ENCODE measurements around the gene MYO1F. TPM values are rescaled to one million over a fixed set of nuclear protein-coding genes. Genes with fewer than 3 reads are reported as not detected.
"Not testable (repeated sequence)": the region's sequence is repeated elsewhere in the genome, so short reads cannot be mapped to it uniquely, and the experiment has no call there.

The MYO1F gene
- total RNA-seq, 1 donor from 2014 or later = 7.8 TPM

DNA sequence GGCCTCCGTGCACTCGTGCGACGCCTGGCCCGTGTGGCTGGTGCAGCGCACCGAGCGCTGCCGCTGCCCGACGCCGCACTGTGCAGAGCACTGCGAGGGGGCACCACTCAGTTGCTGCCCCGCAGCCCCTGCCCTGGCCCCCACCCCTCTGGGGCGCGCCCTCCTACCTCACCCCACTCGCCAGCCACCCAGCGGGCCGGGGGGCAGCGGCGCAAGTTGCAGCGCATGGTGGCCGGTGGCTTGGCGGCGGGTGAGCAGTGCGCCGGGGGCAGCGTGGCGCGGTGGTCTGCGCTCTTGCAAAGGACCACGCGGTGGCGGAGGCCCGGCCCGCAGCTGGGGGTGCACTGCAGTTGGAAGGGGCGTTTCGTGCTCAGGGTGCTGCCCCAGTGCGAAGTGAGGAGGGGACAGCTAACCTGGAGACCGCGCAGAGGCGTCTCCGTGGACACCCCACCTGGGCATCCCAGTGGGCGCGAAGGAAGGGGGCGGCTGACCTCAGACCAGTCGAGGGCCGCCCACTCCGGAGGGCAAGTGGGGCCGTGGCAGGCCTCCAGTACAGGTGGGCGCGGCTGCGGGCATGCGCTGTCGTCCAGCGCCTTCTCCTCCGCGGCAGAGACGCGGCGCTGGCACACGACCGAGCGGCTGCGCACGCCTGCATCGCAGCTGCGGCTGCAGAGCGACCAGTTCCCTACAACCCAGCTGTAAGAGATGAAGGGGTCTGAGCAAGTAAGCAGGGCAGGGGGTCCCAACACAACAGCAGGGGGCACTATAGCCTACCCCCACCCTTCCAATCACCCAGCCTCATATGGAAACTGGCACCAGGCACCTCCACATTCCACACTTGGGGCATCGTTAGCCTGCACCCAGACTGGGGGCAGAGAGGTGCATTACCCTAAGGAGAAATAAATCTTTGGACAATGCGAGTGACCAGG lies 8.0 kb upstream of the MYO1F start:
- Histone ChIP-seq H3K9me3 (ENCODE audit: control insufficient read depth in 3 of 3, low read length in 3 of 3) (no peaks in the 10 kb centered on the region), H3K36me3 (ENCODE audit: control insufficient read depth in 3 of 3, insufficient read depth in 3 of 3, low read length in 3 of 3) (peaks cover 0 to 2% (median 0%) of the 10 kb centered on the region in 3 donors), H3K4me3 (ENCODE audit: low read length in 3 of 3) (no peak overlapping the region), H3K27ac (ENCODE audit: low read depth, low read length) (no peak overlapping the region), H3K4me1 (ENCODE audit: control insufficient read depth in 3 of 3, insufficient read depth in 3 of 3, low read length in 3 of 3) (no peaks in the 10 kb centered on the region), H3K9ac (ENCODE audit: low read depth in 1 of 3, low read length in 3 of 3) (no peak overlapping the region), H3K27me3 (ENCODE audit: control insufficient read depth in 3 of 3, insufficient read depth in 3 of 3, low read length in 3 of 3) (no peaks in the 10 kb centered on the region)

DNA sequence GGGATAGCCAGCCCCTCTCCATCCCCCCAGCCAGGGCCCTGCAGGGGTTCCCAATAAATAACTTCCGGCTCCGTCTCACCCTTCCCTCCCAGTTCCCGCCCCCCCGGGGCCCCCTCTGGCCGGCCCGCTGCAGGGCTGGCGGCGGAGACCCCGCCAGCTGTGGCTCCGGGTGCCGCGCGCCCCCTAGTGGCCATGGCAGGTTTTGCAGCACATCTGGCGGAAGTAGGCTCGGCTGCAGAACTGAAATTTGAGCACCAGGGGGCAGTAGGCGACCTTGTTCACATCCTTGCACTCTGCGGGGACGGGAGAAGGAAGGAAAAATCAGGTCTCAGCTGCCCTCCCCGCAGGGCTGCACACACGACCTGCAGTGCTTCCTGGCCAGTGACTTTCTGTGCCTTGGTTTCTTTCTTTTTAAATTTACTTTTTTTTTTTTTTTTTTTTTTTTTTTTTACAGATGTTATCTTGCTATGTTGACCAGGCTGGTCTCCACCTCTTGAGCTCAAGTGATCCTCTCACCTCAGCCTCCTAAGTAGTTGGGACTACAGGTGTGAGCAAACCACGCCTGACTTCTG lies 3.6 kb upstream of the MYO1F start:
- Histone ChIP-seq H3K9ac (ENCODE audit: low read depth in 1 of 3, low read length in 3 of 3) (no peak overlapping the region), H3K27ac (ENCODE audit: low read depth, low read length) (no peak overlapping the region), H3K4me3 (ENCODE audit: low read length in 3 of 3) (no peak overlapping the region), H3K36me3 (ENCODE audit: control insufficient read depth in 3 of 3, insufficient read depth in 3 of 3, low read length in 3 of 3) (no peaks in the 10 kb centered on the region), H3K4me1 (ENCODE audit: control insufficient read depth in 3 of 3, insufficient read depth in 3 of 3, low read length in 3 of 3) (peaks cover 0 to 3% (median 0%) of the 10 kb centered on the region in 3 donors), H3K27me3 (ENCODE audit: control insufficient read depth in 3 of 3, insufficient read depth in 3 of 3, low read length in 3 of 3) (peaks cover 6 to 22% (median 17%) of the 10 kb centered on the region in 3 donors), H3K9me3 (ENCODE audit: control insufficient read depth in 3 of 3, low read length in 3 of 3) (no peaks in the 10 kb centered on the region)

GRCh38 chr19:8578642-8579265 lies 1.5 kb upstream of the MYO1F start:
- Histone ChIP-seq H3K36me3 (ENCODE audit: control insufficient read depth in 3 of 3, insufficient read depth in 3 of 3, low read length in 3 of 3) (no peaks in the 10 kb centered on the region), H3K27me3 (ENCODE audit: control insufficient read depth in 3 of 3, insufficient read depth in 3 of 3, low read length in 3 of 3) (peaks cover 6 to 23% (median 17%) of the 10 kb centered on the region in 3 donors), H3K27ac (ENCODE audit: low read depth, low read length) (no peak overlapping the region), H3K9me3 (ENCODE audit: control insufficient read depth in 3 of 3, low read length in 3 of 3) (no peaks in the 10 kb centered on the region), H3K4me3 (ENCODE audit: low read length in 3 of 3) (no peak overlapping the region), H3K4me1 (ENCODE audit: control insufficient read depth in 3 of 3, insufficient read depth in 3 of 3, low read length in 3 of 3) (peaks cover 0 to 3% (median 0%) of the 10 kb centered on the region in 3 donors), H3K9ac (ENCODE audit: low read depth in 1 of 3, low read length in 3 of 3) (no peak overlapping the region)

DNA sequence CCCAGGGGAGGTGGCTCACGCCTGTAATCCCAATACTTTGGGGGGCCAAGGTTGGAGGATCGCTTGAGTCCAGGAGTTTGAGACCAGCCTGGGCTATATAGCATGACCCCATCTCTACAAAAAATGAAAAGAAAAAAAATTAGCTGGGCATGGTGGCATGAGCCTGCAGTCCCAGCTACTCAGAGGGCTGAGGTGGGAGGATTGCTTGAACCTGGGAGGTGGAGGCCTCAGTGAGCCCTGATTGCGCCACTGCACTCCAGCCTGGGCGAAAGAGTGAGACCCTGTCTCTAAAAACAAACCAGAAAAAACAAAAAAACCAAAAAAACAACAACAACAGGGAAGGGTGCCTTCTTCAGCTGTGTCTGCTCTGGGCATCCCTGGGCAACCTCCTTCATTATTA lies 499 bp upstream of the MYO1F start:
- H3K4me3 ChIP-seq (ENCODE audit: low read length in 3 of 3) = no peak overlapping the region
- peaks cover 0 to 3% (median 0%) of the 10 kb centered on the region in 3 donors for H3K4me1 ChIP-seq (ENCODE audit: control insufficient read depth in 3 of 3, insufficient read depth in 3 of 3, low read length in 3 of 3)
- no peaks in the 10 kb centered on the region for H3K9me3 ChIP-seq (ENCODE audit: control insufficient read depth in 3 of 3, low read length in 3 of 3)
- H3K36me3 ChIP-seq (ENCODE audit: control insufficient read depth in 3 of 3, insufficient read depth in 3 of 3, low read length in 3 of 3) = no peaks in the 10 kb centered on the region
- H3K9ac ChIP-seq (ENCODE audit: low read depth in 1 of 3, low read length in 3 of 3) = no peak overlapping the region
- peaks cover 6 to 23% (median 17%) of the 10 kb centered on the region in 3 donors for H3K27me3 ChIP-seq (ENCODE audit: control insufficient read depth in 3 of 3, insufficient read depth in 3 of 3, low read length in 3 of 3)
- H3K27ac ChIP-seq (ENCODE audit: low read depth, low read length) = no peak overlapping the region

DNA sequence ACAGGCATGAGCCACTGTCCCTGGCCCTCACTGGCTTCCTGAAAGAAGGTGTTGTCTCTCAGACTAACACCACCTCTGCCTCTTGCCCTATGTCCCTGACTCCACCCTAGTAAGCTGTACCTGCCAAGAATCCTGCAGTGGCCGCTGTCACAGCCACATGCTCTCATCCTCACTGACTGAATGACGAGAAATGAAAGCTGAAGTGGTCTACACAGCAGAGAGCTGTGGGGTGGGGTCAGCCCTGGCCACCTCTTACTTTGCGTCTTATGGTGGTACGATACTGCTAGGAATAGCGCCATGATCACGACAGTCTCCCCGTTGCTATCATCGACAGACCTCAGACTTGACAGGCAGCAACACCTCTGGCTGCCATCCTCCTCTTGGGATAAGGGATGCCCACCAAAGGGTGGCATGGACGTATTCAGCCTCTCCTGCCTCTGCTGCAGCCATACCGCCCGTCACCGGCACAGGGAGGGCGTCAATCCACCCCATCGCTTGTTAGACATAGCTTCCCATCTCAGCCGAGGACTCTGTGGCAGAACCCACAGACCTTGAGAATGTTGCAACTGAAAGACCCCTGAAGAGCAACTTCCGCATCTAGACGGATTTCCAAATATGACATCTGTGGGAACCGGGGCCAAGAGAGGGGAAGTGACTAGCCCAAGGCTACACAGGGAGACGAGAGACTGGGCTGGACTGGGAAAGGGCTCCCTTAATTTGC lies 809 bp downstream of the MYO1F start:
- Histone ChIP-seq H3K36me3 (ENCODE audit: control insufficient read depth in 3 of 3, insufficient read depth in 3 of 3, low read length in 3 of 3) (no peaks in the 10 kb centered on the region), H3K9me3 (ENCODE audit: control insufficient read depth in 3 of 3, low read length in 3 of 3) (no peaks in the 10 kb centered on the region), H3K4me1 (ENCODE audit: control insufficient read depth in 3 of 3, insufficient read depth in 3 of 3, low read length in 3 of 3) (peaks cover 0 to 3% (median 0%) of the 10 kb centered on the region in 3 donors), H3K27ac (ENCODE audit: low read depth, low read length) (no peak overlapping the region), H3K27me3 (ENCODE audit: control insufficient read depth in 3 of 3, insufficient read depth in 3 of 3, low read length in 3 of 3) (peaks cover 6 to 23% (median 17%) of the 10 kb centered on the region in 3 donors), H3K4me3 (ENCODE audit: low read length in 3 of 3) (peak overlapping the region; percentile 29 to 59 (median 51)), H3K9ac (ENCODE audit: low read depth in 1 of 3, low read length in 3 of 3) (no peak overlapping the region)

- peaks cover 6 to 23% (median 17%) of the 10 kb centered on the region in 3 donors for H3K27me3 ChIP-seq (ENCODE audit: control insufficient read depth in 3 of 3, insufficient read depth in 3 of 3, low read length in 3 of 3)
- H3K9me3 ChIP-seq (ENCODE audit: control insufficient read depth in 3 of 3, low read length in 3 of 3) = no peaks in the 10 kb centered on the region
- no peaks in the 10 kb centered on the region for H3K36me3 ChIP-seq (ENCODE audit: control insufficient read depth in 3 of 3, insufficient read depth in 3 of 3, low read length in 3 of 3)
- peaks cover 0 to 3% (median 0%) of the 10 kb centered on the region in 3 donors for H3K4me1 ChIP-seq (ENCODE audit: control insufficient read depth in 3 of 3, insufficient read depth in 3 of 3, low read length in 3 of 3)
- H3K27ac ChIP-seq (ENCODE audit: low read depth, low read length) = no peak overlapping the region
- H3K4me3 ChIP-seq (ENCODE audit: low read length in 3 of 3) = peak overlapping the region in 2 of 3 donors; percentile 43 to 51
- no peak overlapping the region for H3K9ac ChIP-seq (ENCODE audit: low read depth in 1 of 3, low read length in 3 of 3)
Observed at GRCh38 chr19:8575467-8575997, 1.7 kb downstream of the MYO1F start.

DNA sequence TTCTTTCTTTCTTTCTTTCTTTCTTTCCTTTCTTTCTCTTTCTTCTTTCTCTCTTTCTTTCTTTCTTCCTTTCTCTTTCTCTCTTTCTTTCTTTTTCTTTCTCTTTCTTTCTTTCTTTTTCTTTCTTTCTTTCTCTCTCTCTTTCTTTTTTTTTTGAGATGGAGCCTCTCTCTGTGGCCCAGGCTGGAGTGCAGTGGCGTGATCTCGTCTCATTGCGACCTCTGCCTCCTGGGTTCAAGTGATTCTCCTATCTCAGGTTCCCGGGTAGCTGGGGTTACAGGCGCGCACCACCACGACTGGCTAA lies 2.7 kb downstream of the MYO1F start:
- not testable (repeated sequence) for H3K4me3 ChIP-seq (ENCODE audit: low read length in 3 of 3); H3K4me1 ChIP-seq (ENCODE audit: control insufficient read depth in 3 of 3, insufficient read depth in 3 of 3, low read length in 3 of 3); H3K9ac ChIP-seq (ENCODE audit: low read depth in 1 of 3, low read length in 3 of 3); H3K9me3 ChIP-seq (ENCODE audit: control insufficient read depth in 3 of 3, low read length in 3 of 3); H3K36me3 ChIP-seq (ENCODE audit: control insufficient read depth in 3 of 3, insufficient read depth in 3 of 3, low read length in 3 of 3); H3K27ac ChIP-seq (ENCODE audit: low read depth, low read length)
- H3K27me3 ChIP-seq (ENCODE audit: control insufficient read depth in 3 of 3, insufficient read depth in 3 of 3, low read length in 3 of 3) = peaks cover 6 to 23% (median 14%) of the 10 kb centered on the region in 3 donors

GRCh38 chr19:8573316-8573715 lies 3.9 kb downstream of the MYO1F start:
- Histone ChIP-seq H3K27ac (ENCODE audit: low read depth, low read length) (no peak overlapping the region), H3K4me1 (ENCODE audit: control insufficient read depth in 3 of 3, insufficient read depth in 3 of 3, low read length in 3 of 3) (peaks cover 0 to 3% (median 0%) of the 10 kb centered on the region in 3 donors)

DNA sequence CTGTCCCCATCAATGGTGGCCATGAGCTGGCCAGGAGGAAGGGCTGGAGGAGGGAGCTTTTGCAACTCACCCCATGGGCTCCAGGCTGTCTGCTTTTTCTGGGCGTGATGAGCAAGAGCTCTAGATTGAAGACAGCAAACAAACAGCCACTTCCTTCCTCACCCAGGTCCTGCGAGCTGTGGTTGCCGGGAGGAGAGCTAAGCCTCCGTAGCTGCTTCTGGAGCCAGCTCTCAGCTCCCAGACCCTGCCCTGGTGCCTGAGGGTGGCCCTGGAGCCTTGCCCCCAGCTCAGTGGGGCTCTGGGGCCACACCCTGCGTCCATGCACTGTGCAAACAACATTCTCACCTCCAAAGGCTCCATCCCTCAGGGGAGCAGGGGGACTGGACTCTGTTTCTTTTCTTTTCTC lies 6.2 kb downstream of the MYO1F start:
- Histone ChIP-seq H3K9ac (ENCODE audit: low read depth in 1 of 3, low read length in 3 of 3) (no peak overlapping the region), H3K36me3 (ENCODE audit: control insufficient read depth in 3 of 3, insufficient read depth in 3 of 3, low read length in 3 of 3) (no peaks in the 10 kb centered on the region), H3K27ac (ENCODE audit: low read depth, low read length) (no peak overlapping the region), H3K4me1 (ENCODE audit: control insufficient read depth in 3 of 3, insufficient read depth in 3 of 3, low read length in 3 of 3) (peaks cover 0 to 3% (median 0%) of the 10 kb centered on the region in 3 donors), H3K27me3 (ENCODE audit: control insufficient read depth in 3 of 3, insufficient read depth in 3 of 3, low read length in 3 of 3) (peaks cover 0 to 3% (median 0%) of the 10 kb centered on the region in 3 donors), H3K4me3 (ENCODE audit: low read length in 3 of 3) (no peak overlapping the region), H3K9me3 (ENCODE audit: control insufficient read depth in 3 of 3, low read length in 3 of 3) (peaks cover 0 to 2% (median 0%) of the 10 kb centered on the region in 3 donors)

More at GRCh38 chr19:8573316-8573715, 3.9 kb downstream of the MYO1F start:
- H3K36me3 ChIP-seq (ENCODE audit: control insufficient read depth in 3 of 3, insufficient read depth in 3 of 3, low read length in 3 of 3) = no peaks in the 10 kb centered on the region
- H3K9ac ChIP-seq (ENCODE audit: low read depth in 1 of 3, low read length in 3 of 3) = no peak overlapping the region
- H3K4me3 ChIP-seq (ENCODE audit: low read length in 3 of 3) = no peak overlapping the region
- H3K9me3 ChIP-seq (ENCODE audit: control insufficient read depth in 3 of 3, low read length in 3 of 3) = peaks cover 0 to 2% (median 0%) of the 10 kb centered on the region in 3 donors
- H3K27me3 ChIP-seq (ENCODE audit: control insufficient read depth in 3 of 3, insufficient read depth in 3 of 3, low read length in 3 of 3) = peaks cover 6 to 12% (median 9%) of the 10 kb centered on the region in 3 donors

Measured in skeletal muscle tissue (tissue), 4 donors.